T-helper 2 cell treated with Interferon-gamma antibody and Interleukin-4, amounts not matched to agents 5 μg/mL and 100 μg/mL, for 36 hours (primary cell): ENCODE measurements around the gene ST13.
"Not testable (repeated sequence)": the region's sequence is repeated elsewhere in the genome, so short reads cannot be mapped to it uniquely, and the experiment has no call there.

Experiments used
- DNase-seq: peaks from one replicate; pipeline ENCODE4 v3.0.0; 2021; ENCODE audit warnings: low spot score
- H3K27ac Mint-ChIP-seq: one replicate; pipeline ENCODE4 v1.8.0; 2021; ENCODE audit warnings: mild to moderate bottlenecking, mixed read lengths
- H3K27me3 Mint-ChIP-seq: one replicate; pipeline ENCODE4 v1.8.0; 2021; ENCODE audit warnings: low read depth, mixed read lengths
- H3K36me3 Mint-ChIP-seq: one replicate; pipeline ENCODE4 v1.8.0; 2021; ENCODE audit warnings: low read depth, mixed read lengths
- H3K4me1 Mint-ChIP-seq: one replicate; pipeline ENCODE4 v1.8.0; 2021; ENCODE audit warnings: low read depth, mixed read lengths
- H3K4me3 Mint-ChIP-seq: one replicate; pipeline ENCODE4 v1.8.0; 2022; ENCODE audit warnings: mild to moderate bottlenecking, moderate library complexity, mixed read lengths
- H3K9me3 Mint-ChIP-seq: one replicate; pipeline ENCODE4 v1.8.0; 2021; ENCODE audit warnings: mixed read lengths

The ST13 gene

DNA sequence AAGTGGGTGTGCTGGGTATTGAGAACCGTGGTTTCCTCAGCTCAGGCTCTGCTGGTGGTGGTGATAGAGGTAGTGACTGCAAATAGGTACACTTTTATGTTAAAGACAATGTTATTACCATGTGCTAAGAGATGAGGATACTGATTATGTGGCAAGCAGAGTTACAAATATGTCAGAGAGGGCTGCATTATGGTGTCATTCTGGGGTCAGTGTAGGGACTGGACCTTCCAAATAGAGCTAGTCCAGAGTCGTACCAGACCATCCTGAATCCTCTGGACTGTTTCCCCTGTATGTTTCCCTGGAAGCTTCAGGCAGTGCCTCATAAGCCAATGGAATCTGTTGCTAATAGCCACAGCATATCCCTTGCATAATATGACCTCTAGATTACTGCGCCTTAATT is 5.6 kb upstream of the ST13 start, which contains the start of gene DNAJB7:
TSS of gene DNAJB7 (minus strand) at position 101 of the 400 bp plus-strand sequence. CDS start 119 bp downstream, outside the sequence.
- Mint-ChIP-seq H3K27me3 (no peaks in the 10 kb centered on the region), H3K9me3 (no peaks in the 10 kb centered on the region), H3K27ac (no peak within 1 kb of the TSS), H3K36me3 (peaks cover 12% of the 10 kb centered on the region), H3K4me3 (no peak within 1 kb of the TSS), H3K4me1 (peaks cover 24% of the 10 kb centered on the region)
- DNase-seq = no peak

DNA sequence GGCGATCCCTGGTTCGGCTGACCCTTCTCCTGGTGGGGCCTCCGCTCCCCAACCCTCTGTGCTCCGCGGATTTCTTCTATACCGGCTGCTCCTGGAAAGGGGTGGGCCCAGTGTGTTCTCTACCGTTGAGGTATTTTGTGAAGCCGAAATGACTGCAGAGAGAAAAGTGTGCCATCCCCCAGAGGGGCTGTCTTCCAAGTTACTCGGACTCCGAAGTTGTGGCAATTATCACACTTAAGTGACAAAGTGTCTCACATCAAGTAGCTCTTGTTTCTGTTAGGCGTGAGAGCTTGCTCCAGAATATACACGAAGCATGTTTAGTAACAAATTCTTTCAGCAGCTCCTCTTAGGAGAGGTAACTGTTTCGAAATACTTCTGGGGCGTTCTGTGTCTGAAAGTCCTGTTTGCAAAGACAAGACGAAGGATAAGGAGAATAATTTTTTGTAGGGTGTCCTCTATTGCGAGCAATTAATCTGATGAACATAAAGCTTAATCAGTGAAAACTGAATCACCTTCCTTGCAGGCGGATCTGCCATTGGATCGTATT is 943 bp upstream of the ST13 start:
- Mint-ChIP-seq H3K27ac (peak overlapping the region; percentile 100), H3K27me3 (no peaks in the 10 kb centered on the region), H3K9me3 (no peaks in the 10 kb centered on the region), H3K4me3 (peak overlapping the region; percentile 99), H3K4me1 (peaks cover 38% of the 10 kb centered on the region), H3K36me3 (peaks cover 17% of the 10 kb centered on the region)
- no peak for DNase-seq

DNA sequence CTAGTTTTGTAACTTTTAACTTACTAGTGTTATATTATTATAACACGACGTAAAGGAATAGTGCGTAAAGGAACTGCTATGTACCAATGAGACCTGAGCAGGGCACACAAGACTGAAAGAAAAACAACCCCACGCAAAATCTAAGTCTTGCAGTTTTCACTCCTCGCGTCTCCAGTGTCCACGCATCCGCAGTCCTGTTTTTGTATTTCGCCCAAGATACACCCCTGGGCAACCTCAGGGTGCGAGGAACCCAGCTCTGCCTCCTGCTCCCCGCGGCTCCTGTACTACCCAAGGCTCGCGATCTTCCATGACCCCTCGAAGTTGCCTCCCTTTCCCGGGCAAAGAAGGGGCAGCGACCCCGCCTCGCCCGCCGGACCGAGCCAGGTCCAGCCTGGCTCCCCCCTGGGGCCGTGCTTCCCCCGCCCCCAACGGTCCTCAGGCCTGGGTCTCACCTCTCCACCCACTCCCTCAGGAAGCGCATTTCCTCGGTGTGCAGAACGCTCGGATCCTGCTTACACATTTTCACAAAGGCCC is 393 bp downstream of the ST13 start:
- H3K4me1 Mint-ChIP-seq = peaks cover 46% of the 10 kb centered on the region
- H3K36me3 Mint-ChIP-seq = peaks cover 14% of the 10 kb centered on the region
- no peaks in the 10 kb centered on the region for H3K27me3 Mint-ChIP-seq
- peak overlapping the region; percentile 99 for H3K4me3 Mint-ChIP-seq
- no peaks in the 10 kb centered on the region for H3K9me3 Mint-ChIP-seq
- H3K27ac Mint-ChIP-seq = peak overlapping the region; percentile 100
- no peak for DNase-seq

DNA sequence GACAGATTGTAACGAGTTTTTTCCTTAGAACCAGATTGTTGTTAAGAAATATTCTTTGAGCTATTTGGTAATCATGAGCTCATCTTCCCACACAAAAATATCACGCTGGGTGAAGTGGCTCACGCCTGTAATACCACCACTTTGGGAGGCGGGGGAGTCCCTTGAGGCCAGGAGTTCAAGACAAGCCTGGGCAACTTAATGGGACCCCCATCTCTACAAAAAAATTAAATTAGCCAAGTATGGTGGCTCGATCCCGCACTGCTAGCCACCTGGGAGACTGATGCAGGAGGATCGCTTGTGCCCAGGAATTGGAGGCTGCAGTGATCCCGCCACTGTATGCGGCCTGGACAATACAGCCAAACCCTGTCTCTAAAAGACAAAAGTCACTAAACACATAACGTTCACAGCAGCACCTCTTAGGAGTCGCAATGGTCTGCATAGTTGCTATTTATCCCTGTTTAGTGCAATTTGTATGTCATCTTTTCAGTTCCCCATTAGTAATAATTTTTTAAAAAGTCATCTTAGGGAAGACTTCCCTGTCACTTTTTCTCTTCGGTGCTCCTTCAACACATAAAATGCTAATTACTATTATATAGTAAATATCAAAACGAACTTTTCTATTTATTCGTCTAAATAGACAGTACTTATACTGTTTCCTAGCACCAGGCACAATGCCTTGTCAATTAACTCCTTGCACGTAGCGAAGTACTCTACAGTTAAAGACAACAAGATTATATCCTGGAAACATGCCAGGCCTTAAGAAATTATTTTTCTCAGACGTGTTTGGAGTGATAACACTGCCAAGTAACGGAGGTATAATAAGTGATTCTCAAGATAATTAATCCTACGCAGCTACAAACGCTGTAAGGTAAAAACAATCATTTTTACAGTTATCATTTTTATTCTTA is 1.1 kb downstream of the ST13 start:
- peak overlapping the region; percentile 99 for H3K4me3 Mint-ChIP-seq
- DNase-seq = no peak
- H3K27me3 Mint-ChIP-seq = no peaks in the 10 kb centered on the region
- peaks cover 9% of the 10 kb centered on the region for H3K36me3 Mint-ChIP-seq
- peak overlapping the region; percentile 100 for H3K27ac Mint-ChIP-seq
- no peaks in the 10 kb centered on the region for H3K9me3 Mint-ChIP-seq
- peaks cover 47% of the 10 kb centered on the region for H3K4me1 Mint-ChIP-seq

GRCh38 chr22:40853961-40854360 is 2.5 kb downstream of the ST13 start:
- Mint-ChIP-seq H3K9me3 (no peaks in the 10 kb centered on the region), H3K4me1 (peaks cover 45% of the 10 kb centered on the region), H3K36me3 (peaks cover 12% of the 10 kb centered on the region), H3K27me3 (no peaks in the 10 kb centered on the region), H3K27ac (peak overlapping the region; percentile 35), H3K4me3 (peak overlapping the region; percentile 28)
- DNase-seq = no peak

DNA sequence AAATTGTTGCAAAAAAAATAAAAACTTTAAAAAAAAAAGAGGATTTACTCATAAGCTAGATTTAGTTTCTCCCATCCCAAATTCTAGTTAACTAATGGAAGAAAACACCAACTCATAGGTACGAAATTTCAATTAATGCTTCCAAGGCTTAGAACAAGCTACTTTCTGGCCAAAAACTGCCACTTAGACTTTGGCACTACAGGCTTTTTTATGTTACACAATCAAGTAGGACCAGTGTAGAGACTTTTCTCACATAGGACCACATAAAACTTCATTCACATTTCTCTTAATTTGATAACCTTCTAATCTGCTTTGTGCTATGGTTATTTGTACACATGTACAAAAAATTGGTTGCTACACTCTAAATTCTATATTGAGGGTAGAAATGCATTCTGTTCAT is 3.1 kb downstream of the ST13 start:
- H3K27ac Mint-ChIP-seq = peak overlapping the region; percentile 18
- H3K27me3 Mint-ChIP-seq = no peaks in the 10 kb centered on the region
- peaks cover 11% of the 10 kb centered on the region for H3K36me3 Mint-ChIP-seq
- H3K4me1 Mint-ChIP-seq = peaks cover 42% of the 10 kb centered on the region
- H3K4me3 Mint-ChIP-seq = peak overlapping the region; percentile 28
- no peak for DNase-seq
- H3K9me3 Mint-ChIP-seq = no peaks in the 10 kb centered on the region

DNA sequence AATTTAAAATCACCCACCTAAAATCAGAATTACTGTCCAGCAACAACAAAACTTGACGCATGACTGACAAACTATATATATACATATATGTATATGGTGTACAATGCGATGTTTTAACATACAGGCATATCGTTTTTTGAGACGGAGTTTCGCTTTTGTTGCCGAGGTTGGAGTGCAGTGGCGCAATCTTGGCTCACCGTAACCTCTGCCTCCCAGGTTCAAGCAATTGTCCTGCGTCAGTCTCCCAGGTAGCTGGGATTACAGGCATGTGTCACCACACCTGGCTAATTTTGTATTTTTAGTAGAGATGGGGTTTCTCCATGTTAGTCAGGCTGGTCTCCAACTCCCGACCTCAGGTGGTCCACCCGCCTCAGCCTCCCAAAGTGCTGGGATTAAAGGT is 10.6 kb downstream of the ST13 start:
- H3K9me3 Mint-ChIP-seq, H3K27ac Mint-ChIP-seq, DNase-seq, H3K4me1 Mint-ChIP-seq, H3K27me3 Mint-ChIP-seq, H3K4me3 Mint-ChIP-seq: not testable (repeated sequence)
- peaks cover 37% of the 10 kb centered on the region for H3K36me3 Mint-ChIP-seq

GRCh38 chr22:40844951-40845350 is 11.5 kb downstream of the ST13 start:
- no peaks in the 10 kb centered on the region for H3K27me3 Mint-ChIP-seq

GRCh38 chr22:40838486-40838885 is 18.0 kb downstream of the ST13 start:
- no peak for DNase-seq
- Mint-ChIP-seq H3K27me3 (no peaks in the 10 kb centered on the region), H3K9me3 (no peaks in the 10 kb centered on the region), H3K27ac (no peak overlapping the region), H3K36me3 (peaks cover 42% of the 10 kb centered on the region), H3K4me1 (peaks cover 3% of the 10 kb centered on the region), H3K4me3 (no peak overlapping the region)

More at GRCh38 chr22:40844951-40845350, 11.5 kb downstream of the ST13 start:
- Mint-ChIP-seq H3K36me3 (peaks cover 43% of the 10 kb centered on the region), H3K4me1 (peaks cover 5% of the 10 kb centered on the region), H3K27ac (no peak overlapping the region), H3K4me3 (no peak overlapping the region), H3K9me3 (no peaks in the 10 kb centered on the region)
- no peak for DNase-seq

DNA sequence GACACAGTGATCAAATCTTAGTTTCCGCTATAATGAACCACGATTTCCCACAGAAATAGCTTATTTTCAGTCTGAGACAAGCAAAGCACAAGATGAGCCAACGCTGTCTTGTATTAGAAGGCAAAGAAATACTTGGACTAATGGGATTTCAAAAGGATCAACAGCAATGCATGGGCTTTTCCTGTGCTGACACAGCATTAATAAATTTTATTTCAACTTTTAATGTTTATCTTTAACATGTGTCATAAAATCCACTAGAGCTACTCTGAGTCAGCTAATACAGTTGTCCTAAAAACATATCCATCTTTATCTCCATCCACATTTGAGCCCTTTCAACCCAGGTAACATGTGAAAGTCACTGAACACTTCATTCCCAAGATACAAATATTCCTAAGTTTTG is 21.8 kb downstream of the ST13 start:
- Mint-ChIP-seq H3K9me3 (no peaks in the 10 kb centered on the region), H3K27me3 (no peaks in the 10 kb centered on the region), H3K4me3 (no peak overlapping the region), H3K36me3 (peaks cover 39% of the 10 kb centered on the region), H3K27ac (no peak overlapping the region), H3K4me1 (no peaks in the 10 kb centered on the region)
- no peak for DNase-seq

- Mint-ChIP-seq H3K4me1 (no peaks in the 10 kb centered on the region), H3K27ac (no peak overlapping the region), H3K36me3 (peaks cover 42% of the 10 kb centered on the region), H3K27me3 (no peaks in the 10 kb centered on the region), H3K9me3 (no peaks in the 10 kb centered on the region), H3K4me3 (no peak overlapping the region)
- no peak for DNase-seq
These were observed 27.3 kb downstream of the ST13 start for GRCh38 chr22:40829131-40829530.

GRCh38 chr22:40826984-40827741 is 29.3 kb downstream of the ST13 start:
- Mint-ChIP-seq H3K36me3 (peaks cover 33% of the 10 kb centered on the region), H3K4me1 (no peaks in the 10 kb centered on the region), H3K9me3 (no peaks in the 10 kb centered on the region), H3K4me3 (no peak overlapping the region), H3K27me3 (no peaks in the 10 kb centered on the region), H3K27ac (no peak overlapping the region)
- no peak for DNase-seq

GRCh38 chr22:40826292-40826691 is 30.1 kb downstream of the ST13 start:
- peaks cover 30% of the 10 kb centered on the region for H3K36me3 Mint-ChIP-seq
- DNase-seq, H3K4me1 Mint-ChIP-seq, H3K27me3 Mint-ChIP-seq, H3K4me3 Mint-ChIP-seq, H3K9me3 Mint-ChIP-seq, H3K27ac Mint-ChIP-seq: not testable (repeated sequence)

DNA sequence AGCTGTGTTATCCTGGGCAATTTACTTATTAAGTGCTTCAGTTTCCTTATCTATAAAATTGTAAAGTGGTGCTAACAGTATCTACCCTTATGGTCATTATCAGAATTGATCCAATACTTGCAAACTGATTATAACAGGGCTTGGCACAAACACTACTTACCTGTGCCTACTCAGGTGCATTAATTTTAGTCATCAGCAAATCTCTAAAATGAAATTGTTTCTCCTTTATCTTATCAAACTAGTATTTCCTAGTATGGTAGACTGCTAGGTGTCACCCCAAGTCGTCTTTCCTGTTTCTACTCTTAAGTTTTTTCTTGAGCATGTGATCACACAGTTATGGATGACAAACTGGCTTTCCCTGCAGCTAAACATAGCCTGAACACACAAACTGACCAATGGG is 33.0 kb downstream of the ST13 start:
- H3K4me3 Mint-ChIP-seq = no peak overlapping the region
- no peaks in the 10 kb centered on the region for H3K27me3 Mint-ChIP-seq
- peaks cover 20% of the 10 kb centered on the region for H3K36me3 Mint-ChIP-seq
- no peak for DNase-seq
- H3K4me1 Mint-ChIP-seq = peaks cover 6% of the 10 kb centered on the region
- H3K27ac Mint-ChIP-seq = no peak overlapping the region
- no peaks in the 10 kb centered on the region for H3K9me3 Mint-ChIP-seq
